GM12864 (cell line): ENCODE measurements around the gene PCBP2.

Source experiments
- DNase-seq: peaks from one replicate; pipeline ENCODE4 v3.0.0-alpha.2; 2011; ENCODE audit warnings: low read depth
- H3K4me3 ChIP-seq: 2 replicates; pipeline ENCODE4 v1.5.1; 2011; ENCODE audit warnings: mild to moderate bottlenecking, low read depth, low read length, control low read depth
- CTCF ChIP-seq: IDR thresholded peaks from 2 replicates; pipeline ENCODE4 v1.5.1; 2011; ENCODE audit warnings: low read depth, mild to moderate bottlenecking, moderate library complexity, low read length, control low read depth, inconsistent platforms; ENCODE audit errors: missing control alignments

The PCBP2 gene

DNA sequence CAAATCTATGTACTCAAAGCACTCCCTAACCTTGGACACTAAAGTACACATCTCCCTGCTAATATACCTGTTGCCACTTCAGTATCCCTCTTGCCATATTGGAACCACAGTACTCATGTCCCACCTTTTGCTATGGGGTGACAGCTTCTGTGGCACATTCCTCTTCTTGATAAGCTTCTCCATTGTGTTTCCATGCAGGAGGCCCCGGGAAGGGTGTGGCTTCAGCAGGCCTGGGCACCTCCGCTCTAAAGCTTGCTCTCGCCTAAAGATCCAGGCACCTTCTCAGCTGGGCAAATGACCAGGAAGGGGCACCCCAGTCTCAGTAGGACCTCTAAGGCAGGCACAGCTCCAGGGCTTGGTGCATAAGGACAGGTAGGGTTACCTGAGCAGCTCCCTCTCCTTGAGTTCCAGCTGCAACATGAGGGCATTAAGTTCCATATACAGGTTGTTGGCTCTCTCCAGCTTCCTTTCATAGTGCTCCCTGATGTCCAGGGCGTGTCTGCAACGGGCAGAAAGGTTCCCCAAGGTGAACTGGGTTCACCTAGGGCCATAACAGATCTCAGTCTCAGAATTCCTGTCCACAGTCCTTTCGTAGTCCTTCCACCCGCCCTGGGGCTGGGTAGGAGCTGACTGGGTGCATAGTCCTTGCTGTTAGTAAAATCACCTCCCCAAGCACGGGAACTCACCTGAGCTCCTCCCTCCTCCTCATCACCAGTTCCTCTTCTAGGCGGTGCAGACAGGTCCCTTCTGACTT is 31.5 kb downstream of the PCBP2 start:
- no peak for TF ChIP-seq CTCF
- no peak overlapping the region for H3K4me3 ChIP-seq
- no peak for DNase-seq

GRCh38 chr12:53483979-53484377 is 32.1 kb downstream of the PCBP2 start:
- H3K4me3 ChIP-seq: no peak overlapping the region
- DNase-seq: no peak
- TF ChIP-seq CTCF: no peak

DNA sequence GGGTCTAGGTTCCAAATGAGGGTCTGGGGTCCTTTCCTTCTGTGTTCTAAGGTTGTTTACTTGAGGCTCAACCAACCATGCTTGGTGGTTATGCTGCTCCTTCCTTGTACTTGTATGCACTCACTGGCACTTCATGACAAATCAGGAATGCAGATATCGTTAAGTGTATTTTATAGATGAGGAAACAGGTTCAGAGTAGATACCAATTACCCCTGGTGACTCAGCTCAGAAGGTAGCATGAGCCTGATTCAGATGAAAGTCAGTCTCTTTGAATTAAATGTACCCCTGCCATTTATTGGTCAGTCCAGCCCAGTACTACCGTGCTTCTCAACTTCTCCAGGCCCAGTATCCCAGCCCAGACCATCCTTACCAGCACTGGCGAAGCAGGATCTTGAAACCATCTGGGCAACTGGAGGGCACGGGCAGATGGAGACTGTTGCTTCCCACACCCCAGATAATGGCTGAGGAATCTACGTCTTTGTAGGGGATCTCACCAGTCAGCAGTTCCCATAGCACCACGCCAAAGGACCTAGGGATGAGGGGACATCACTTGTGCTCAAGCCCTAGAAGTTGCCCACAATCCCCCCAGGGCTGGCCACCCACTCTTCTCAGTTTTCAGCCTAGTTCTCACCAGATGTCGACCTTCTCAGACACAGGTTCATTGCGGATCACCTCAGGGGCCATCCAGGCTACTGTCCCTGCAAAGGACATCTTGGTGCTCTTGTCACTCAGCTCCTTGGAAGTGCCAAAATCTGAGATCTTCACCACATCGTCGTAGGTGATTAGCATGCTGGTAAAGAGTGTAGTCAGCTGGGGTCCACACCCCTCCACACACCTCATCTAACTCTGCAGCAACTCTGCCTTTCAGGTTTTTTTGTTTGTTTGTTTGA is 33.0 kb downstream of the PCBP2 start:
- TF ChIP-seq CTCF: no peak
- DNase-seq: no peak

DNA sequence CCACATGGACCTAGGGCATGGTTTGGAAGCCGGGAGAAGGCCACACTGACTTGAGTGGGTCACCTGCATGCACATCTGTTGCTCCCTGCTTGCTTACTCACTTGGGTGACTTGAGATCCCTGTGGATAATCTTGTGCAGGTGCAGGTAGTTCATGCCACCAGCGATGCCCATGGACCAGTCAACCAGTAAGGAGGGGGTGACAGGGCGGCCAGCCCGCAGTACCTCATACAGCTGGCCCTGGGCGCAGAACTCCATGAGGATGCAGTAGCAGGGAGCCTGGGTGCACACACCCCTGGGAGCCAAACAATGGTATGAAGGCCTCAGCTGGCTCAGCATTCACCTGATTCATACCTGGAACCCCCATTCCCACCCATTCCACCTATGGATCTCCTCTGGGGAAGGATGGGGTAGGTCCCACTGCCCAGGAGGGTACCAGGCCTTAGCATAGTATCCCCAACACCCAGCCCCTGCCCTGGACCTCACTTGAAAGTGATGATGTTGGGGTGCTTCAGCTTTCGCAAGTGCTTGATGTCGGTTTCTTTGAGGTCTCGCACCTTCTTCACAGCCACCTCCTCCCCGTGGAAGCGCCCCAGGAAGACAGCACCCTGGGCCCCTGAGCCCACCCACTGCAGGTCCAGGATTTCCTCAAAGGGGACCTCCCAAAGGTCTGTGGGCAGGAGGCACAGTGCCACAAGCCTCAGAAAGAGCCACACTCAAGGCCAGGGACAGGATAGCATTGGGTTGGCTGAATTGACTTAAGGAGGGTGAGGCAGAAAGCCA is 34.2 kb downstream of the PCBP2 start:
- TF ChIP-seq CTCF: no peak

More for the DNA sequence above, 33.0 kb downstream of the PCBP2 start:
- H3K4me3 ChIP-seq: no peak overlapping the region

GRCh38 chr12:53486736-53487487 is 35.0 kb downstream of the PCBP2 start:
- no peak overlapping the region for H3K4me3 ChIP-seq
- TF ChIP-seq CTCF: no peak
- DNase-seq: no peak

More for the DNA sequence above, 34.2 kb downstream of the PCBP2 start:
- no peak for DNase-seq
- H3K4me3 ChIP-seq: no peak overlapping the region

DNA sequence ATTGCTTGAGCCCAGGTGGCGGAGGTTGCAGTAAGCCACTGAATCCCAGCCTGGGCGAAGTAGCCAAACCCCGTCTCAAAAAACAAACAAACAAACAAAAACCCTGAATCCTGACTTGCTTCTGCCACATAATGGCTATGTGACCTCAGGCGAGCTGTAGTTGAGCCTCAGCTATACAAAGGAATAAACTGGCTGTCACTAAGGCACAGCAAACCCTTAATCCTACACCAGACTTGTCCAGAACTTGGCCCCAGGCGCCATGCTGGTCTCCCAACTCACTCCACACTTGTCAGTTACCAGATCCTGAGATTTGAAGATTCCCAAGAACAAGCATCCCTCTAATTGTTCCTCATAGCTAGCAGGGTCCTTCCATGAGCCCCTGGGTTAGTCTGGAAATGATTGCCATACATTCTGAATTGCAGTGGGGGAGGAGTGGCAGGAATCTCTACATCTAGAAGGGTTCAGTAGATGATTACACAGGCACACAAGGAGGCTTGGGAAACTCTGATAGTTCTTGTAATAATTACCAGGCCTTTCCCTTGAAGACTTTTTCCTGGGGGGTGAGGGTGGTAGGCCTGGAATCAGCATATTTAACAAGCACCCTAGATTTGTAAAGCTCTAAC is 37.5 kb downstream of the PCBP2 start:
- no peak for TF ChIP-seq CTCF
- no peak overlapping the region for H3K4me3 ChIP-seq
- no peak for DNase-seq
